ENCODE data around the gene CCDC192.

DNA sequence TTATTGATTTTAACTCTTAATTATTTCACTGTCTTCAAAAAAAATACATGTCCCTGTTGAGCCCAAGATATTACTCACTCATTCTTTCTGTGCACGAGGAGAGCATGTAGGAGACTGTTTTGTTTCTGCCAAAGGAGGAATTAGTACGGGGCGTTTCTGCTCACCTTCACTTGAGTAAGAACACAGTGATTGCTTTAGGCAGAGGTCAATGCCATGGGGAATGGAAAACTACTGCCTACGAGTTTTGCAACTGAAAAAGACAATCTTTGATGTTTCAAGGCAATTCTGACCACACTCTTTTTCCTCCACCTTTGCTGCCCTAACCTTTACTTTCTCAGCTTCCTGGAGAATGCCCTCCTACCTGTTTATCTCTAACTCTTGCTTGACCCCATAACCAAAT lies 109.4 kb downstream of the CCDC192 start:
- TF ChIP-seq EP300 (IDR thresholded peaks at IDR 0.05) (no peak), POLR2A (IDR thresholded peaks at IDR 0.05; ENCODE audit: low read depth) (no peak), POLR2AphosphoS5 (IDR thresholded peaks at IDR 0.05) (no peak)
- TF ChIP-seq, protein P1, sequence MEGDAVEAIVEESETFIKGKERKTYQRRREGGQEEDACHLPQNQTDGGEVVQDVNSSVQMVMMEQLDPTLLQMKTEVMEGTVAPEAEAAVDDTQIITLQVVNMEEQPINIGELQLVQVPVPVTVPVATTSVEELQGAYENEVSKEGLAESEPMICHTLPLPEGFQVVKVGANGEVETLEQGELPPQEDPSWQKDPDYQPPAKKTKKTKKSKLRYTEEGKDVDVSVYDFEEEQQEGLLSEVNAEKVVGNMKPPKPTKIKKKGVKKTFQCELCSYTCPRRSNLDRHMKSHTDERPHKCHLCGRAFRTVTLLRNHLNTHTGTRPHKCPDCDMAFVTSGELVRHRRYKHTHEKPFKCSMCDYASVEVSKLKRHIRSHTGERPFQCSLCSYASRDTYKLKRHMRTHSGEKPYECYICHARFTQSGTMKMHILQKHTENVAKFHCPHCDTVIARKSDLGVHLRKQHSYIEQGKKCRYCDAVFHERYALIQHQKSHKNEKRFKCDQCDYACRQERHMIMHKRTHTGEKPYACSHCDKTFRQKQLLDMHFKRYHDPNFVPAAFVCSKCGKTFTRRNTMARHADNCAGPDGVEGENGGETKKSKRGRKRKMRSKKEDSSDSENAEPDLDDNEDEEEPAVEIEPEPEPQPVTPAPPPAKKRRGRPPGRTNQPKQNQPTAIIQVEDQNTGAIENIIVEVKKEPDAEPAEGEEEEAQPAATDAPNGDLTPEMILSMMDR (IDR thresholded peaks at IDR 0.05) = no peak

All from esophagus muscularis mucosa (tissue), 4 donors.